ENCODE measurements around the gene ME2.
"Not testable (repeated sequence)": the region's sequence is repeated elsewhere in the genome, so short reads cannot be mapped to it uniquely, and the experiment has no call there.

Gene ME2

GRCh38 chr18:50924372-50924771, 45.5 kb downstream of the ME2 start:
- DNase-seq (ENCODE audit: low read depth), result no peak

DNA sequence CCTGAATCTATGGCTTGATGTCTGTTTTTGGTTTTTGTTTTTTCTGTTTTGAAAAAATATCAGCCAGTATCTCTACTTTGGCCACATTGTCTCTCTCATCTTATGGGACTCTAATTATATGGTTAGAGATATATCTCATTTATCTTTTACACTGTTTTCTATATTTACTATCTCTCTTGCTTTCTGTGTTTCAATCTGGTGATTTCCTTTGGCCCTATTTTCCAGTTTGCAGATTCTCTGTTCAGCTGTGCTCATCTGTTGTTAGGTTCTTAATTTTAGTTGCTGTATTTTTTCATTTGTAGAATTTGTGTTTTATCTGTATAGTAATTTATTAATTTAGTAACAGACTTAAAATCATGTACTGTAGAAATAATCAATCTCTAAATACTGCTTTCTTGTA, 47.6 kb downstream of the ME2 start:
- no peak for DNase-seq (ENCODE audit: low read depth)

GRCh38 chr18:50928551-50928950, 49.6 kb downstream of the ME2 start:
- no peak for DNase-seq (ENCODE audit: low read depth)

GRCh38 chr18:50933684-50934083, 54.8 kb downstream of the ME2 start:
- no peak for DNase-seq (ENCODE audit: low read depth)

- DNase-seq (ENCODE audit: low read depth), result no peak
Observed at GRCh38 chr18:50934545-50935211, 55.8 kb downstream of the ME2 start.

DNA sequence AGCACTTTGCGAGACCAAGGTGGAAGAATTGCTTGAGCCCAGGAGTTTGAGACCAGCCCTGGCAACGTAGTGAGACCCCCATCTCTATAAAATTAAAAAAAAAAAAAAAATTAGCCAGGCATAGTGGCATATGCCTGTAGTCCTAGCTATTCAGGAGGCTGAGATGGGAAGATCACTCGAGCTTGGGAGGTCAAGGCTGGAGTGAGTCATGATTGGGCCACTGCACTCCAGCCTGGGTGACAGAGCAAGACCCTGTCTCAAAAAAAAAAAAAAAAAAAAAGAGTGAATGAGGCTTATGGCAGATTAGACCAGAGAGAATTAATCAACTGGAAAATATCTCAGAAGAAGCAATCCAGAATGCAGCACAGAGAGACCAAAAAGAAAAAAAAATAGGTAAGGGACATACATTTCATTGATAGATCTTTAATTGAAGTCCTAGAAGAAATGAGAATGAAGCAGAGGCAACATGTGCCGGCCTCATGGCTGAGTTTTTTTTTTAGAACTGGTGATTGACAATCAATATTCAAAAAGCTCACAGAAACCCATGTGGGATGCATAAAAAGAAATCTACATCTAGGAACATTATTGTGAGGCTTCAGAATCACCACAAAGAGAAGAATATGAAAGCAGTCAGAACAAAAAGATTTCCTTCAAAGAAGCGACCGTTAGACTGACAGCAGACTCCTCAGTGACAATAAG, 56.7 kb downstream of the ME2 start:
- no peak for DNase-seq (ENCODE audit: low read depth)

- no peak for DNase-seq (ENCODE audit: low read depth)
Observed at GRCh38 chr18:50937183-50937582, 58.3 kb downstream of the ME2 start.

DNA sequence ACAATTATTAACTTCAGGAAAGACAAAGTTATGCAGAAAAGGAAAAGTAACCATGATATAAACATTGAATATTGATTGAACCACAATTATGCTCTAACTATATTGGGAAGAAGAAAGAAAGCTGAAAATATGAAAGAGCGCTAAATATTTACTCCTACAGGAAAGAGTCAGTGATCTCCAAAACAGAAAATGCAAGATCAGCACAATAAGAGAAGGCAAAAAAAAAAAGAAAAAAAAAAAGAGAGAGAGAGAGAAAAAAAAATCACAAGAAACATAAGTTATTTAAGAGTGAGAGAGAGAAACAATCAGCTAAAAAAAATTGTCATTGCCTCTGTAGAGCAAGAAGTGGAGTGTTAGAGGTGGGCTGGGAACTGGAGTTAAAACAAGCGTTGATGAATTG, 60.0 kb downstream of the ME2 start:
- DNase-seq (ENCODE audit: low read depth), result no peak

- DNase-seq (ENCODE audit: low read depth), result no peak
Observed at GRCh38 chr18:50944245-50944932, 65.5 kb downstream of the ME2 start.

- DNase-seq (ENCODE audit: low read depth), result not testable (repeated sequence)
Observed at GRCh38 chr18:50945918-50946317, 67.0 kb downstream of the ME2 start.

DNA sequence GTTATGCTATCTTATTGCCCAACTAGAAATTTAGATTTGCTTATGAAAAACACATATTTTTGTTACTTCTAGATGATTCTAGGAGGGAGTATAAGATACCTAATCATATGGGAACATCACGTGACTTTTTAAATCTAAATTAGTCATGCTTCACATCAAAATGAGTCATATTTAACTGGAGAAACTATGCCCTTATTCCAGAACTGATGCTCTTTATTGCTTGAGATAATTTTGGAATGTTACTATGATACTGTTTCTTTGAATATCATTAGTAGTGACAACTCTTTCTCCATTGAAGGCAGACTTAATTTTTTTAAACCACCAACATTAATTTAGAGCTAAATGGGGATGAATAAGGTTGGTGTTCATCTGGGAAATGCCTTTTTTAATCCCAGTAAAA, 69.0 kb downstream of the ME2 start:
- no peak for DNase-seq (ENCODE audit: low read depth)

DNA sequence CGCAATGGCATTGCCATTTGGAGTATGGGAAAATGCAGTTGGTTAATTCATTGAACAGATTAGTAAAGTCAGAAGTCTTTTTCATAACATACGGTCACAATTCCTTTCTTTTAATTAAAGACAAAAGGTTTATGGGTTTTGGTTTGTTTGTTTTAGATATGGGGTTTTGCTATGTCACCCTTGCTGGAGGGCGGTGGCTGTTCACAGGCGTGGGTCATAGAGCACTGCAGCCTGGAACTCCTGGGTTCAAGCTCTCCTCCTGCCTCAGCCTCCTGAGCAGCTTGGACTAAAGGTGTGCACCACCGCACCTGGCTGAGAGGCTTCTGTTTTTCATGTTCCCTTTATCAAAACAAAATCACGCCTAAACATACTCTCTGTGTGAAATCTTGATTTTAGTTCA, 70.3 kb downstream of the ME2 start:
- DNase-seq (ENCODE audit: low read depth), result no peak

- no peak for DNase-seq (ENCODE audit: low read depth)
Observed at GRCh38 chr18:50950626-50951025, 71.7 kb downstream of the ME2 start.

GRCh38 chr18:50953822-50954221, 74.9 kb downstream of the ME2 start:
- DNase-seq (ENCODE audit: low read depth), result no peak

DNA sequence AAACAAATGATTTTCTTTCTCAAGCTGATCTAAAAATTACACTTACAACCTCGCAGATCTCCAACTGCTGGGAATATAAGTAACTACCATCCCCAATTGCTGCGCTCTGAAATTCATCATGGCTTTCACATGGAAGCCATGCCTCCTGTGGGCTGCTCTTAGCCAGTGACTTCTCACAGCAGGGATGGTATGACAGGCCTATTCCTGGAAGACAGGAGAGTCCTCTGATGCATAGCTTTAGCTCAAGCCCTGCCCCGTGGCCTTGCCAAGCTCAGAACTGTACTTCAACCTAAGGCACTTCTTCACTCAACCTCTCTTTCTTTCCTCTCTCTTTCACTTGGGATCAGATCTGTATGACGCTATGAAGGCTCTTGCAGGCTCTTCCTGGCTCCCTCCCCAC, 76.3 kb downstream of the ME2 start:
- DNase-seq (ENCODE audit: low read depth), result no peak

GRCh38 chr18:50956116-50956515, 77.2 kb downstream of the ME2 start:
- DNase-seq (ENCODE audit: low read depth), result no peak

DNA sequence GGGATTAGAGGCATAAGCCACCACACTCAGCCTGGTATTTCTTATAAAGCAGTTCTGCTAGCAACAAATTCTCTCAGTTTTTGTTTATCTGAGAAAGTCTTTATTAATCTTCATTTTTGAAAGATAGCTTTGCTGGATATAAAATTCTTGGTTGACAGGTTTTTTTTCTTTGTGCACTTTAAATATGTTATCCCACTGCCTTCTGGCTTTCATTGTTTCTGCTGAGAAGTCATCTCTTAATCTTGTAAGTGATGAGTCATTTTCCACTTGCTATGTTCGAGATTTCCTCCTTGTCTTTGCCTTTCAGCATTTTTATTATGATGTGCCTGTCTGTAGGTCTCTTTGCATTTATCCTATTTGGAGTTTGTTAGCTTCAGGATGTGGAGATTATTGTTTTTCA, 83.1 kb downstream of the ME2 start:
- DNase-seq (ENCODE audit: low read depth), result no peak

DNA sequence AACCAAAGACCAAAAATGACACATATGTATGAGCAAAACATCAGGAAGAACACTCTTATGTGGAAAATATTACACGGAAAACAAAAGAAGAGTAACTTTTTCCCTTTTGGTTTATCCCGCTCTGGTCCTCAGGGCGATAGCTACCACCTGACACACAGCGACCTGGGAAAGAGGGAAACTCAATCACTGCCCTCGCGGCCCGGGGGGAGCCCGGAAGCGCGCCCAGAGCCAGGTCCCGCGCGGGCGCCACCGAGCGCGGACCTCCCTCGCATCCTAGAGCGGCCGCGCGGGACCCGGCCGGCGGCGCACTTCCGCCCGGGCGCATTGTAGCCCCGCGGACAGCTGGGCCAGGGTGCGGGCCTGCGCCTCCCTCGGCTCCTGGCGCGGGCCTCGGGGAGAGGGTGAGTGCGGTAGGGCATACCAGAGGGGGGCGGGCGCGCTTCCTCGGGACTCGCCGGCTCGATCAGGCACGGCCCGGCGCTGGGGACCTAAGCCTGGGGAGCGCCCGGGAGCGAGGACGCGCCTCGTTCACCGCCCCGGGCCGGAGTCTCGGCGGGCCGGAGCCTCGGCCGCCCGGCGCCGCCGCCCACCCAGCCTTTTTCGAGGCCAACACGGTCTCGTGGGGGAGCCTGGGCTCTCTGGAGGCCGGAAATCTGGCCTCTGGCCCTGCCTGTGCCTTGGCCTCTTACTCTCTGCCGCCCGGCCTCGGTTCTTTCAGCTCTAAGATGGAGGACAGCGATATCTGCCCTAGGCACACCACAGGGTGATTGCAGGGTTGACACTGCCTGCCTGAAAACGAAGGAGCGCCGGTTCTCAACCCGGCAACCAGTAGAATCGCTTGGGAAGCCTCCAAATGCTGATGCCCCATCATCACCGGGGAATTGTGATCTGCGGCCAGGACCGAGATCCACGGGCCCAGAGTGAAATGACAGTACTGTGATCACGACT, 89.1 kb downstream of the ME2 start, which contains the start of gene ELAC1:
Gene ELAC1, plus strand, starts transcription at position 327 of the 948 bp plus-strand sequence. CDS start 6,365 bp downstream, outside the sequence.
- DNase-seq (ENCODE audit: low read depth), result peak; percentile 45

GRCh38 chr18:50969448-50969847, 90.5 kb downstream of the ME2 start:
- DNase-seq (ENCODE audit: low read depth), result no peak

DNA sequence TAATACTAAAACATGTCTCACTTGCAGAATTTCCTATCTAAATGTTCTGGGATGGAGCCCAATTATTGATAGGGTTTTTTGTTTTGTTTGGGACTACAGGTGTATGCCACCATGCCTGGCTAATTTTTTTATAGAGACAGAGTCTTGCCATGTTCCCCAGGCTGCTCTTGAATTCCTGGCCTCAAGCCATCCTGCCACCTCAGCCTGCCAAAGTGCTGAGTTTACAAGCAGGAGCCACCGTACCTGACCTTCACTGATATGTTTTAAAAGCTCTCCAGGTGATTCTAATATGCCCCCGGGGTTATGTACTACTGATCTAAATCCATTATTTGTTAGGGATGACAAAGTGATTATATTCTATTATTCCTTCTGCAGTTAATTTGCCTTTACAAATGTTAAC, 91.1 kb downstream of the ME2 start:
- no peak for DNase-seq (ENCODE audit: low read depth)

- DNase-seq (ENCODE audit: low read depth), result not testable (repeated sequence)
Observed at GRCh38 chr18:50972404-50972803, 93.5 kb downstream of the ME2 start.

All from activated T-cell treated with anti-CD3 and anti-CD28 coated beads for 1 hour (primary cell).